Inflammatory macrophage treated with lipopolysaccharide for 4 hours (primary cell): ENCODE measurements around the gene FKBP10.
"Not testable (repeated sequence)": the region's sequence is repeated elsewhere in the genome, so short reads cannot be mapped to it uniquely, and the experiment has no call there.

Source experiments
- DNase-seq: peaks from one replicate; pipeline ENCODE4 v3.0.0-alpha.2; 2020

Gene FKBP10

GRCh38 chr17:41811549-41812380 is 1.0 kb upstream of the FKBP10 start, which contains the start of gene P3H4:
Gene P3H4, minus strand, starts transcription at chr17:41811949. Its CDS starts 34 bp downstream, at chr17:41811915.
- DNase-seq = peak; percentile 62

GRCh38 chr17:41813152-41813680 is 412 bp downstream of the FKBP10 start:
- DNase-seq = no peak

GRCh38 chr17:41813699-41814124 is 908 bp downstream of the FKBP10 start:
- no peak for DNase-seq

GRCh38 chr17:41814195-41814594 is 1.4 kb downstream of the FKBP10 start:
- no peak for DNase-seq

- DNase-seq = no peak
These were observed 4.0 kb downstream of the FKBP10 start for GRCh38 chr17:41816637-41817320.

GRCh38 chr17:41818024-41818423 is 5.2 kb downstream of the FKBP10 start:
- DNase-seq = no peak

GRCh38 chr17:41821776-41822175 is 9.0 kb downstream of the FKBP10 start:
- no peak for DNase-seq

GRCh38 chr17:41822216-41823140 is 9.7 kb downstream of the FKBP10 start:
- DNase-seq = no peak

- no peak for DNase-seq
These were observed 10.3 kb downstream of the FKBP10 start for GRCh38 chr17:41823141-41823524.

GRCh38 chr17:41823580-41823979 is 10.8 kb downstream of the FKBP10 start:
- no peak for DNase-seq

- DNase-seq = no peak
These were observed 11.3 kb downstream of the FKBP10 start for GRCh38 chr17:41824086-41824485.

GRCh38 chr17:41825175-41825845 is 12.5 kb downstream of the FKBP10 start:
- DNase-seq = no peak

GRCh38 chr17:41829961-41830360 is 17.2 kb downstream of the FKBP10 start:
- not testable (repeated sequence) for DNase-seq

GRCh38 chr17:41835214-41835799 is 22.5 kb downstream of the FKBP10 start:
- DNase-seq = peak; percentile 38

GRCh38 chr17:41835800-41836549 is 23.2 kb downstream of the FKBP10 start, which contains the start of gene NT5C3B:
Gene NT5C3B, minus strand, starts transcription at chr17:41836232. Its CDS starts 39 bp downstream, at chr17:41836193.
- peak; percentile 28 for DNase-seq

GRCh38 chr17:41836550-41837196 is 23.9 kb downstream of the FKBP10 start:
- no peak for DNase-seq

GRCh38 chr17:41837761-41838538 is 25.1 kb downstream of the FKBP10 start, which contains the start of gene KLHL10:
Gene KLHL10, plus strand, starts transcription at chr17:41837825. Its CDS starts 108 bp downstream, at chr17:41837933.
- DNase-seq = no peak

- not testable (repeated sequence) for DNase-seq
These were observed 26.6 kb downstream of the FKBP10 start for GRCh38 chr17:41839448-41839847.

GRCh38 chr17:41840781-41841180 is 28.0 kb downstream of the FKBP10 start:
- DNase-seq = not testable (repeated sequence)
